Bronchial epithelial cell (primary cell): ENCODE results near the gene EXOC3L1. TPM values are rescaled to one million over a fixed set of nuclear protein-coding genes. Genes with fewer than 3 reads are reported as not detected.
A peak's percentile ranks its signal among the peaks of the same experiment; 100 is the strongest.

Experiments used
- DNase-seq: peaks from one replicate; pipeline ENCODE4 v3.0.0-alpha.2; 2010; ENCODE audit warnings: low read depth
- FAIRE-seq: peaks from 2 replicates; lab custom pipeline; 2011; peaks lifted over from hg19 to GRCh38; lab: Jason Lieb, UNC
- H3K27me3 ChIP-seq: 2 replicates; pipeline ENCODE4 v1.5.1; 2011; ENCODE audit warnings: low read length; ENCODE audit not compliant: control insufficient read depth, insufficient read depth
- H3K36me3 ChIP-seq: 2 replicates; pipeline ENCODE4 v1.5.1; 2011; ENCODE audit warnings: low read length; ENCODE audit not compliant: control insufficient read depth, insufficient read depth
- H3K4me3 ChIP-seq: 2 replicates; pipeline ENCODE4 v1.5.1; 2011; ENCODE audit warnings: mild to moderate bottlenecking, low read depth, low read length, control low read depth
- CTCF ChIP-seq: IDR thresholded peaks from 2 replicates; pipeline ENCODE4 v1.5.1; 2011; ENCODE audit warnings: mild to moderate bottlenecking, moderate library complexity, low read length, control low read depth, inconsistent platforms; ENCODE audit not compliant: insufficient read depth, severe bottlenecking
- total RNA-seq: library from RNA; depleted of rRNA; stranded (reverse); fragments of >200 nt; gene quantifications from 2 replicates; pipeline ENCODE4 v1.2.1, GENCODE V29; 2014

EXOC3L1 gene
- total RNA-seq, 1 donor from 2014 or later = not detected

GRCh38 chr16:67157892-67158635 is 31.9 kb downstream of the EXOC3L1 start:
- H3K36me3 ChIP-seq = peaks cover 2% of the 10 kb centered on the region
- FAIRE-seq = no peak
- H3K27me3 ChIP-seq = no peaks in the 10 kb centered on the region
- peak; percentile 59 for DNase-seq
- H3K4me3 ChIP-seq = no peak overlapping the region
- no peak for TF ChIP-seq CTCF

GRCh38 chr16:67157106-67157748 is 32.7 kb downstream of the EXOC3L1 start:
- H3K27me3 ChIP-seq = no peaks in the 10 kb centered on the region
- TF ChIP-seq CTCF = no peak
- peaks cover 2% of the 10 kb centered on the region for H3K36me3 ChIP-seq
- FAIRE-seq (no peak), DNase-seq (no peak)
- H3K4me3 ChIP-seq = no peak overlapping the region

GRCh38 chr16:67156143-67156844 is 33.6 kb downstream of the EXOC3L1 start:
- Histone ChIP-seq H3K36me3 (no peaks in the 10 kb centered on the region), H3K4me3 (no peak overlapping the region), H3K27me3 (no peaks in the 10 kb centered on the region)
- FAIRE-seq (no peak), DNase-seq (no peak)
- no peak for TF ChIP-seq CTCF

DNA sequence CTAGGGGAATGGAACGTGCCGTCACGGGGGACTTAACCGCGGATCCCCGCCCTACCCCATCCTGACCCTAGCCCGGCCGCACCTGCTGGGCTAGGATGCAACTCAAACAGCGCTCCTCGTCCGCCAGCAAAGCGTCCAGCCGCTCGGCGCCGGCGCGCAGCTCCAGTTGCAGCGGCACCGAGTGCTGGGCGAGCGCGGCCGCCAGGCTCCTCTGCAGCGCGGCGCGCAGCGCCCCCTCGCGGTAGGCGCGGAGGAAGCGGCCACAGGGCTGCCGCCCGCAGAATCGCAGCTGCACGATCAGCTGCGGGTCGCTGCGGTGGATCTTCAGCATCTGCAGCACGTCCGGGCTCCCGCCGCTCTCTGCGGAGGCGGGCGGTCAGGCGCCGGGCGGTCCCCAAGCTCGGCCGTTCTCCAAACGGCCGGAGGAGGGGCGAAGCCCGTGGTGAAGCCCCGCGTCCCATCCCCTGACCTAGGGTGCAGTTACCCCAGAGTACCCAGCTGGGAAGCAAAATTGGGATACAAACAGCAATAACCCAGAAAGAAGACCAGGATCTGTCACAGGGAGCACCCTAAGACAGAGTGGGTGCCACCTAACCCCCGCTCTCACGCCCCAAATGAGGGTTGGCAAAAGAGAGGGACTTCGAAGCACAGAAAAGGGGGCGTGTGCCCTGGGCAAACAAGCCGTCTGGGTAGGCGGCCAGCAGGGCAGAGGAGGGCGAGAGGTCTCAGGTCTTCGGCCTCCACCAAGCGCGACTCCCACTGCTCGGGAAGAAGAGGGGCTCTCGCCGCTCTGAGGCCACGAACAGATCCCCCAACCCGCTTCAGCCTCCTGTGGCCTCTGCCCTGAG is 34.4 kb downstream of the EXOC3L1 start:
- H3K27me3 ChIP-seq = no peaks in the 10 kb centered on the region
- FAIRE-seq (no peak), DNase-seq (peak; percentile 46)
- H3K4me3 ChIP-seq = no peak overlapping the region
- H3K36me3 ChIP-seq = no peaks in the 10 kb centered on the region
- TF ChIP-seq CTCF = peak; percentile 94

DNA sequence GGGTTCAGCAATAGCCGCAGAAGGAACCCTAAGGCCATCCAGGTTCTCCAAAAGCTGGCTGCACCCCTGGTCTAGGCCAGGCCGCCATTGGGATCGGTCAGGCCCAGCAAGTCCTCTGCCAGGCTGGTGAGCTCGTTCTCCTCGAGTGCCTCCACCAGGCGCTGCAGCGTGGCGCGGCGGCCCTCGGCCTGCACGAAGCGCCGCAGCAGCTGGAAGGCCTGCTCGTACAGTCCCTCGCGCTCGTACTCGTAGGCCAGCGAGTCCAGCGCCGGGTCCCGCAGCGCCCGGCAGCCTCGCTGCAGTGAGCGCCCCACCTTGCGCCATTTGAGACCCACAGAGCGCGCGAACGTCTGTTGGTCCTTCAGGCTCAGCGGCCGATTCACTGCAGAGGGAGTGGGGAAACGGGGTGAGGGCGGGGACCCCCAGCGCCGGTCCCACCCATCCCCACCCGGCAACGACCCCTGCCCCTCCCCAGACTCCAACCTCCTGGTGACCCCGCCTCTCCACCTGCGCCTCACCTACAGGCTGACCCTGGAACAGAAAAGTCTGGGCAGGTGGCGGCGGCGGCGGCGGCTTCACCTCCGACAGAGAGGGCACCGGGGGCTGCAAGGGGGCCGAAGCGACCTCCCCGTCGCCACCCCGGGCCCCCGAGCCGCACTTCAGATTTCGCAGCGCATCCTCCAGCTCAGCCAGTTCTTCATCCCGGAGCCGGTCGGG is 35.2 kb downstream of the EXOC3L1 start:
- no peak for TF ChIP-seq CTCF
- FAIRE-seq = no peak
- DNase-seq = no peak
- H3K27me3 ChIP-seq = no peaks in the 10 kb centered on the region
- no peaks in the 10 kb centered on the region for H3K36me3 ChIP-seq
- H3K4me3 ChIP-seq = no peak overlapping the region
